IMR-90 (cell line): ENCODE measurements around the gene WBP11. TPM values are rescaled to one million over a fixed set of nuclear protein-coding genes. Genes with fewer than 3 reads are reported as not detected.

ENCODE experiments used
- ATAC-seq: fragments of 200-7000 bp; cut with Tn5 transposase; 2 replicates; pipeline ENCODE4 v1.9.1; 2020; ENCODE audit warnings: low read depth, mild to moderate bottlenecking, moderate library complexity
- BruUV-seq: library from RNA; stranded (reverse); fragments of 400-500 nt; replicated peaks from 2 replicates; lab custom pipeline; 2021; lab: Mats Ljungman, UMichigan
- CTCF ChIA-PET: fragments of 300-600 bp; formaldehyde crosslinking; extraction: SDS; loops from one replicate; lab custom pipeline; 2021; ENCODE audit warnings: antibody characterized with exemption; lab: Yijun Ruan, JAX
- POLR2A ChIA-PET: fragments of 300-600 bp; sonication (Branson Sonifier 250); formaldehyde crosslinking; loops from one replicate; lab custom pipeline; 2022; ENCODE audit warnings: antibody characterized with exemption; ENCODE audit not compliant: unreplicated experiment; lab: Charles Lee
- DNase-seq: peaks from one replicate; pipeline ENCODE4 v3.0.0; 2013
- H2AFZ ChIP-seq: replicated peaks from 2 replicates; pipeline ENCODE3; 2013; ENCODE audit warnings: low read length, mild to moderate bottlenecking; ENCODE audit not compliant: poor library complexity
- H2AK5ac ChIP-seq: 2 replicates; pipeline ENCODE4 v1.6.1; 2013; ENCODE audit warnings: low read depth, low read length, inconsistent platforms
- H2AK9ac ChIP-seq: replicated peaks from 2 replicates; pipeline ENCODE3; 2013; ENCODE audit warnings: mild to moderate bottlenecking, low read depth, low read length, moderate library complexity; ENCODE audit not compliant: poor library complexity
- H2BK120ac ChIP-seq: 2 replicates; pipeline ENCODE4 v1.6.1; 2013; ENCODE audit warnings: low read depth, low read length, inconsistent platforms
- H2BK15ac ChIP-seq: 3 replicates; pipeline ENCODE4 v1.6.1; 2013; ENCODE audit warnings: low read depth, low read length, inconsistent platforms
- H2BK20ac ChIP-seq: 2 replicates; pipeline ENCODE4 v1.6.1; 2013; ENCODE audit warnings: low read depth, mild to moderate bottlenecking, inconsistent platforms, low read length, moderate library complexity
- H2BK5ac ChIP-seq: 2 replicates; pipeline ENCODE4 v1.6.1; 2013; ENCODE audit warnings: mild to moderate bottlenecking, low read depth, low read length, inconsistent platforms; ENCODE audit not compliant: poor library complexity, severe bottlenecking
- H3K14ac ChIP-seq: replicated peaks from 2 replicates; pipeline ENCODE4 v1.6.1; 2013; ENCODE audit warnings: low read depth, low read length, inconsistent platforms
- H3K18ac ChIP-seq: 2 replicates; pipeline ENCODE4 v1.6.1; 2013; ENCODE audit warnings: low read depth, low read length, control low read depth
- H3K23ac ChIP-seq: 2 replicates; pipeline ENCODE4 v1.6.1; 2013; ENCODE audit warnings: low read depth, low read length, inconsistent platforms
- H3K27ac ChIP-seq: 2 replicates; pipeline ENCODE4 v1.5.1; 2013; ENCODE audit warnings: mild to moderate bottlenecking, control low read depth, low read length; ENCODE audit not compliant: insufficient read depth
- H3K27me3 ChIP-seq: 2 replicates; pipeline ENCODE4 v1.6.1; 2013; ENCODE audit warnings: low read length; ENCODE audit not compliant: control insufficient read depth, insufficient read depth
- H3K36me3 ChIP-seq: 2 replicates; pipeline ENCODE4 v1.6.1; 2013; ENCODE audit warnings: low read length, mixed read lengths; ENCODE audit not compliant: control insufficient read depth, insufficient read depth
- H3K4ac ChIP-seq: 2 replicates; pipeline ENCODE4 v1.6.1; 2013; ENCODE audit warnings: low read depth, low read length, inconsistent platforms
- H3K4me1 ChIP-seq: 2 replicates; pipeline ENCODE4 v1.6.1; 2013; ENCODE audit warnings: low read length, mixed read lengths; ENCODE audit not compliant: control insufficient read depth, insufficient read depth
- H3K4me2 ChIP-seq: 2 replicates; pipeline ENCODE4 v1.6.1; 2013; ENCODE audit warnings: low read depth, mild to moderate bottlenecking, control low read depth, low read length, moderate library complexity
- H3K4me3 ChIP-seq: 2 replicates; pipeline ENCODE4 v1.5.1; 2013; ENCODE audit warnings: low read depth, mild to moderate bottlenecking, control low read depth, low read length, moderate library complexity; ENCODE audit not compliant: insufficient read depth
- H3K56ac ChIP-seq: 2 replicates; pipeline ENCODE4 v1.6.1; 2013; ENCODE audit warnings: low read length, inconsistent platforms; ENCODE audit not compliant: insufficient read depth; ENCODE audit errors: extremely low read depth
- H3K79me1 ChIP-seq, 2 experiments: 2 replicates each; pipeline ENCODE4 v1.6.1; 2013; ENCODE audit warnings: low read length in 2 of 2, inconsistent platforms in 1 of 2, low read depth in 1 of 2
- H3K9ac ChIP-seq: 2 replicates; pipeline ENCODE4 v1.6.1; 2013; ENCODE audit warnings: low read depth, low read length, control low read depth
- H3K9me1 ChIP-seq: 2 replicates; pipeline ENCODE4 v1.6.1; 2013; ENCODE audit warnings: low read length, inconsistent platforms; ENCODE audit not compliant: insufficient read depth
- H3K9me3 ChIP-seq: 2 replicates; pipeline ENCODE4 v1.6.1; 2013; ENCODE audit warnings: low read length; ENCODE audit not compliant: control insufficient read depth, insufficient read depth
- H4K20me1 ChIP-seq: 2 replicates; pipeline ENCODE4 v1.6.1; 2013; ENCODE audit warnings: low read length, inconsistent platforms; ENCODE audit not compliant: insufficient read depth
- H4K5ac ChIP-seq: 2 replicates; pipeline ENCODE4 v1.6.1; 2013; ENCODE audit warnings: mild to moderate bottlenecking, low read depth, low read length, control low read depth
- H4K8ac ChIP-seq, 2 experiments: 2 replicates each; pipeline ENCODE4 v1.6.1; 2013; ENCODE audit warnings: low read depth in 2 of 2, low read length in 2 of 2, control low read depth in 1 of 2, inconsistent platforms in 1 of 2
- H4K91ac ChIP-seq: 2 replicates; pipeline ENCODE4 v1.6.1; 2013; ENCODE audit warnings: low read depth, low read length, inconsistent platforms; ENCODE audit not compliant: insufficient read depth
- CEBPB ChIP-seq: IDR thresholded peaks from 2 replicates; pipeline ENCODE4 v1.6.1; 2012; ENCODE audit warnings: low read depth, low read length, improper control_type of control experiment
- NFE2L2 ChIP-seq: fragments of 150-350 bp; IDR thresholded peaks from 2 replicates; pipeline ENCODE4 v1.6.1; 2016; ENCODE audit warnings: low read depth, mild to moderate bottlenecking, low read length
- RAD21 ChIP-seq: IDR thresholded peaks from 2 replicates; pipeline ENCODE4 v1.6.1; 2012; ENCODE audit warnings: low read length, improper control_type of control experiment
- SMC3 ChIP-seq: fragments of 150-350 bp; IDR thresholded peaks from 2 replicates; pipeline ENCODE4 v1.6.1; 2016; ENCODE audit warnings: low read depth, mild to moderate bottlenecking, antibody characterized with exemption, low read length, moderate library complexity
- USF2 ChIP-seq: fragments of 150-350 bp; IDR thresholded peaks from 2 replicates; pipeline ENCODE4 v1.6.1; 2017; ENCODE audit warnings: mild to moderate bottlenecking, antibody characterized with exemption, low read length, low read depth
- WGBS, 2 experiments: methylation state at CpG; one replicate each; pipeline versions ENCODE4 v1.1.5 to v1.1.7; 2013; ENCODE audit warnings: missing lambda C conversion rate in 2 of 2; ENCODE audit not compliant: insufficient read length in 1 of 2; ENCODE audit errors: extremely low coverage in 2 of 2; 5-methylcytosine and 5-hydroxymethylcytosine counted together
- dilution Hi-C: fragments of 300-500 bp; cut with HindIII; formaldehyde crosslinking; loops from one replicate; pipeline ENCODE4 v1.14.3; 2018; ENCODE audit warnings: low sequenced_read_pairs; ENCODE audit not compliant: unreplicated experiment
- in situ Hi-C: fragments of 300-500 bp; cut with MboI; formaldehyde crosslinking; loops from 3 replicates; pipeline ENCODE4 v1.14.3; 2019; ENCODE audit warnings: low sequenced_read_pairs, inconsistent platforms, mixed read lengths
- intact Hi-C: fragments of 100-400 bp; cut with micrococcal nuclease; formaldehyde crosslinking; loops from 2 replicates; pipeline ENCODE4 v1.10.0; 2022
- polyA plus RNA-seq, 3 experiments: library from polyadenylated mRNA; depleted of rRNA; stranded (reverse); fragments of >200 nt; gene quantifications; 2 replicates each; pipeline ENCODE4 v1.2.3, GENCODE V29; 2012; ENCODE audit warnings: low replicate concordance in 1 of 3
- total RNA-seq: library from RNA; depleted of rRNA; stranded (reverse); fragments of >200 nt; gene quantifications from 2 replicates; pipeline ENCODE4 v1.2.3, GENCODE V29; 2012

Gene WBP11
- total and polyA plus RNA-seq, 2 of the 4 experiments (the other 2 are of a cell fraction) = 2.5 to 18.3 TPM

- Histone ChIP-seq H2AK5ac (no peak overlapping the region), H3K18ac (no peak overlapping the region), H3K14ac (no peak overlapping the region), H2BK5ac (no peak overlapping the region), H3K4ac (no peak overlapping the region), H4K20me1 (no peaks in the 10 kb centered on the region), H3K9me1 (peaks cover 3% of the 10 kb centered on the region; the same call in 1 of the 2 replicates), H4K8ac (0 out of 4 replicates have a peak overlapping the region, but pooled peaks of 1 of the 2 experiments have one; percentile 13), H3K27ac (no peak overlapping the region), H3K9me3 (no peaks in the 10 kb centered on the region), H4K5ac (no peak overlapping the region), H2BK120ac (no peak overlapping the region), H3K4me1 (peaks cover 8% of the 10 kb centered on the region), H2AK9ac (no peak overlapping the region), H3K4me2 (no peak overlapping the region), H3K23ac (no peak overlapping the region), H3K9ac (no peak overlapping the region), H3K27me3 (no peaks in the 10 kb centered on the region), H4K91ac (no peak overlapping the region), H3K56ac (no peak overlapping the region), H3K4me3 (no peak overlapping the region), H2BK20ac (no peak overlapping the region), H3K36me3 (0 out of 2 replicates have a peak, but pooled peaks cover 2% of the 10 kb centered on the region), H2BK15ac (no peak overlapping the region), H3K79me1 (peaks cover 3 to 7% of the 10 kb centered on the region in 2 experiments; a peak in 2 of 4 replicates), H2AFZ (no peak overlapping the region)
- ATAC-seq (no peak), DNase-seq (no peak)
- in situ Hi-C loops (loop anchor here (25.0 kb wide), 2 partner anchors 394 to 1106 kb away; partner anchors contain the start of gene STRAP), intact Hi-C loops (no loop called here), dilution Hi-C loops (no loop called here)
- ChIA-PET CTCF (no interaction called here), POLR2A (no interaction called here)
- BruUV-seq = no TSS peak
- TF ChIP-seq NFE2L2 (no peak), CEBPB (no peak), RAD21 (no peak), SMC3 (no peak), USF2 (no peak)
- WGBS, 2 experiments = no CpG with 5 or more reads among the region's 2 CpGs
Observed at GRCh38 chr12:14781563-14781962, 21.7 kb downstream of the WBP11 start.
